ENCODE data around the gene PFAS. TPM values are rescaled to one million over a fixed set of nuclear protein-coding genes. Genes with fewer than 3 reads are reported as not detected.
A peak's percentile ranks its signal among the peaks of the same experiment; 100 is the strongest.
"Not testable (repeated sequence)": the region's sequence is repeated elsewhere in the genome, so short reads cannot be mapped to it uniquely, and the experiment has no call there.

Gene PFAS
- total and polyA plus RNA-seq, 2 of the 8 experiments (the other 6 are each of a cell fraction or from before 2014, with no cell fraction given): 88.4 to 248 TPM

GRCh38 chr17:8214000-8214399 lies 35.1 kb upstream of the PFAS start:
- H4K8ac ChIP-seq (ENCODE audit: extremely low read depth, insufficient read depth, low read length); H2BK5ac ChIP-seq (ENCODE audit: low read depth, low read length); H2BK120ac ChIP-seq (replicated peaks; ENCODE audit: low read depth, low read length); H3K18ac ChIP-seq (ENCODE audit: extremely low read depth, low read length); H3K9me3 ChIP-seq (ENCODE audit: insufficient read depth in 2 of 2, low read depth in 1 of 2, low read length in 1 of 2); H3K23ac ChIP-seq (ENCODE audit: insufficient read length); H2BK12ac ChIP-seq (ENCODE audit: low read depth, low read length); H2AFZ ChIP-seq (ENCODE audit: low read length); H3K36me3 ChIP-seq (ENCODE audit: control insufficient read depth in 2 of 4, insufficient read depth in 4 of 4, low read length in 3 of 4); H3K9ac ChIP-seq (replicated peaks in 1 of 4; ENCODE audit: extremely low read depth in 1 of 4, low read depth in 3 of 4, low read length in 3 of 4); H2BK20ac ChIP-seq (ENCODE audit: low read length); H4K91ac ChIP-seq (replicated peaks; ENCODE audit: insufficient read length, low read length); H2BK15ac ChIP-seq (ENCODE audit: low read length); H3K4me3 ChIP-seq (ENCODE audit: extremely low read depth in 1 of 4, insufficient read depth in 2 of 4, low read depth in 3 of 4, low read length in 4 of 4); H3K4me1 ChIP-seq (replicated peaks in 1 of 4; ENCODE audit: control insufficient read depth in 3 of 4, insufficient read depth in 4 of 4, low read length in 3 of 4); H4K5ac ChIP-seq (ENCODE audit: insufficient read length, low read depth, low read length); FAIRE-seq; H4K20me1 ChIP-seq (replicated peaks in 1 of 2; ENCODE audit: control insufficient read depth in 1 of 2, insufficient read depth in 2 of 2, low read length in 2 of 2); H3K27ac ChIP-seq (ENCODE audit: low read depth, low read length); H3K4ac ChIP-seq (replicated peaks; ENCODE audit: insufficient read length, low read depth, low read length); H3K14ac ChIP-seq (ENCODE audit: insufficient read length); H3K27me3 ChIP-seq (replicated peaks in 1 of 4; ENCODE audit: control insufficient read depth in 3 of 4, extremely low read depth in 1 of 4, insufficient read depth in 3 of 4, low read length in 3 of 4); H3K23me2 ChIP-seq (ENCODE audit: low read depth, low read length); H3K79me1 ChIP-seq (ENCODE audit: low read depth, low read length); H3K4me2 ChIP-seq (ENCODE audit: insufficient read depth in 1 of 2, low read depth in 2 of 2, low read length in 2 of 2); H2AK5ac ChIP-seq (ENCODE audit: low read depth, low read length); DNase-seq (ENCODE audit: low read depth in 1 of 2, low spot score in 2 of 2); H3K56ac ChIP-seq (replicated peaks; ENCODE audit: insufficient read length, low read depth, low read length): not testable (repeated sequence)
- peak; percentile 34; the same call in 1 of the 2 replicates for TF ChIP-seq TBP (IDR thresholded peaks at IDR 0.05; ENCODE audit: low read depth, low read length)
- ChIA-PET POLR2A (ENCODE audit: partially characterized antibody) (interaction anchor here (1.0 to 19.6 kb wide), 6 partner anchors 8 to 60 kb away, joined by 3 to 373 read pairs (median 4); partner anchors contain the start of genes BORCS6 and PFAS), CTCF (ENCODE audit: partially characterized antibody) (interaction anchor here (2.7 kb wide), 1 partner anchor 14 kb away, joined by 7 read pairs; no protein-coding TSS in a partner anchor)
- WGBS, 2 experiments (ENCODE audit: extremely low coverage in 1 of 2, insufficient coverage in 1 of 2, insufficient read length in 1 of 2, insufficient replicate concordance in 2 of 2, low coverage in 1 of 2, low lambda C conversion rate in 2 of 2, missing lambda C conversion rate in 1 of 2): 86% methylated on average over 15 of the region's 15 CpGs; no CpG with 5 or more reads in 1 of the 2 experiments
- H3K79me2 ChIP-seq (ENCODE audit: control insufficient read depth in 1 of 2, insufficient read depth in 2 of 2, low read length in 2 of 2): peaks cover 3 to 11% of the 10 kb centered on the region in 2 experiments
